ENCODE data around the gene MAN1B1.

- TF ChIP-seq TAF1 (IDR thresholded peaks at IDR 0.05; ENCODE audit: borderline replicate concordance, insufficient read depth, low read length) (no peak), POLR2AphosphoS5 (IDR thresholded peaks at IDR 0.05; ENCODE audit: low read depth, low read length) (no peak), SIN3A (IDR thresholded peaks at IDR 0.05; ENCODE audit: borderline replicate concordance, insufficient read depth, low read length) (no peak)
These were observed 61.5 kb downstream of the MAN1B1 start for GRCh38 chr9:137148242-137148641.
